Tibial artery (tissue), 4 donors: ENCODE measurements around the gene TMEM147.

Source experiments
- DNase-seq, 2 donors: peaks; one replicate each; pipeline ENCODE4 v3.0.0-alpha.2; 2019
- H3K27ac ChIP-seq, 2 donors: fragments of 200-600 bp; sonication (generic) in 1 of 2; 1 replicate in 1 of 2; 2 replicates in 1 of 2; pipeline ENCODE4 v1.5.1; 2018 to 2019; ENCODE audit warnings: mild to moderate bottlenecking in 1 of 2
- H3K27me3 ChIP-seq, 2 donors: fragments of 200-600 bp; sonication (generic) in 1 of 2; one replicate each; pipeline versions ENCODE4 v1.5.1 to v1.6.0; 2016 to 2019
- H3K36me3 ChIP-seq, 3 donors: fragments of 200-600 bp; sonication (generic) in 2 of 3; one replicate each; pipeline ENCODE4 v1.5.1; 2016 to 2019; ENCODE audit warnings: mild to moderate bottlenecking in 2 of 3
- H3K4me1 ChIP-seq, 4 donors: fragments of 200-600 bp; sonication (generic) in 2 of 4; 1 replicate in 3 of 4; 2 replicates in 1 of 4; pipeline ENCODE4 v1.5.1; 2016 to 2019
- H3K4me3 ChIP-seq, 2 donors: fragments of 200-600 bp; sonication (generic) in 1 of 2; 1 replicate in 1 of 2; 2 replicates in 1 of 2; pipeline ENCODE4 v1.5.1; 2018 to 2019; ENCODE audit warnings: mild to moderate bottlenecking in 2 of 2
- H3K9me3 ChIP-seq, 3 donors: fragments of 200-600 bp; sonication (generic) in 1 of 3; one replicate each; pipeline ENCODE4 v1.5.1; 2016 to 2019
- CTCF ChIP-seq, 2 experiments: fragments of 200-600 bp in 1 of 2; fragments of 450-650 bp in 1 of 2; IDR thresholded peaks; one replicate each; pipeline ENCODE4 v1.5.1; 2017 to 2019; ENCODE audit warnings: antibody characterized with exemption in 2 of 2, mild to moderate bottlenecking in 1 of 2, moderate library complexity in 1 of 2
- intact Hi-C: fragments of 100-400 bp; cut with DNase I; formaldehyde crosslinking; loops from one replicate; pipeline ENCODE4 v1.15.0; 2023; ENCODE audit warnings: low total_unique reads

The TMEM147 gene

GRCh38 chr19:35561436-35561835 is 16.0 kb downstream of the TMEM147 start:
- H3K4me1 ChIP-seq: peaks cover 0 to 12% (median 9%) of the 10 kb centered on the region in 4 donors

GRCh38 chr19:35562336-35562735 is 16.9 kb downstream of the TMEM147 start:
- TF ChIP-seq CTCF (IDR thresholded peaks at IDR 0.05): no peak
- DNase-seq: no peak
- Histone ChIP-seq H3K27me3 (peaks cover 0 to 71% of the 10 kb centered on the region in 2 donors), H3K27ac (no peak overlapping the region), H3K4me1 (peaks cover 0 to 12% (median 9%) of the 10 kb centered on the region in 4 donors), H3K4me3 (no peak overlapping the region), H3K36me3 (no peaks in the 10 kb centered on the region), H3K9me3 (no peaks in the 10 kb centered on the region)
- intact Hi-C loops: no loop called here

More at GRCh38 chr19:35561436-35561835, 16.0 kb downstream of the TMEM147 start:
- TF ChIP-seq CTCF (IDR thresholded peaks at IDR 0.05): no peak
- Histone ChIP-seq H3K4me3 (no peak overlapping the region), H3K9me3 (no peaks in the 10 kb centered on the region), H3K36me3 (no peaks in the 10 kb centered on the region), H3K27me3 (peaks cover 0 to 72% of the 10 kb centered on the region in 2 donors), H3K27ac (no peak overlapping the region)
- DNase-seq: no peak
- intact Hi-C loops: no loop called here

GRCh38 chr19:35562776-35563175 is 17.4 kb downstream of the TMEM147 start:
- peaks cover 0 to 67% of the 10 kb centered on the region in 2 donors for H3K27me3 ChIP-seq
- H3K9me3 ChIP-seq: no peaks in the 10 kb centered on the region
- intact Hi-C loops: no loop called here
- H3K27ac ChIP-seq: no peak overlapping the region
- TF ChIP-seq CTCF (IDR thresholded peaks at IDR 0.05): no peak
- no peak overlapping the region for H3K4me3 ChIP-seq
- H3K4me1 ChIP-seq: peaks cover 0 to 9% (median 7%) of the 10 kb centered on the region in 4 donors
- H3K36me3 ChIP-seq: no peaks in the 10 kb centered on the region
- DNase-seq: no peak

GRCh38 chr19:35563207-35563829 is 17.9 kb downstream of the TMEM147 start, which contains the start of gene ATP4A:
Gene ATP4A, minus strand, starts transcription at chr19:35563658. Its CDS starts 29 bp downstream, at chr19:35563629.
- H3K4me3 ChIP-seq: no peak within 1 kb of the TSS
- no peaks in the 10 kb centered on the region for H3K36me3 ChIP-seq
- intact Hi-C loops: no loop called here
- DNase-seq: no peak
- peaks cover 0 to 3% (median 2%) of the 10 kb centered on the region in 4 donors for H3K4me1 ChIP-seq
- H3K27ac ChIP-seq: no peak within 1 kb of the TSS
- H3K9me3 ChIP-seq: no peaks in the 10 kb centered on the region
- H3K27me3 ChIP-seq: peaks cover 0 to 61% of the 10 kb centered on the region in 2 donors
- TF ChIP-seq CTCF (IDR thresholded peaks at IDR 0.05): no peak

GRCh38 chr19:35565016-35565856 is 19.8 kb downstream of the TMEM147 start:
- H3K9me3 ChIP-seq: no peaks in the 10 kb centered on the region
- intact Hi-C loops: no loop called here
- no peak for DNase-seq
- H3K4me1 ChIP-seq: no peaks in the 10 kb centered on the region
- peaks cover 0 to 56% of the 10 kb centered on the region in 2 donors for H3K27me3 ChIP-seq
- H3K27ac ChIP-seq: no peak overlapping the region
- no peak for TF ChIP-seq CTCF (IDR thresholded peaks at IDR 0.05)
- H3K4me3 ChIP-seq: no peak overlapping the region
- no peaks in the 10 kb centered on the region for H3K36me3 ChIP-seq
